ENCODE results near the gene GABRB1. TPM values are rescaled to one million over a fixed set of nuclear protein-coding genes. Genes with fewer than 3 reads are reported as not detected.

The GABRB1 gene
- total and polyA plus RNA-seq, 2 of the 8 experiments (the other 6 are each of a cell fraction or from before 2014, with no cell fraction given) = 0.22 to 0.38 TPM

DNA sequence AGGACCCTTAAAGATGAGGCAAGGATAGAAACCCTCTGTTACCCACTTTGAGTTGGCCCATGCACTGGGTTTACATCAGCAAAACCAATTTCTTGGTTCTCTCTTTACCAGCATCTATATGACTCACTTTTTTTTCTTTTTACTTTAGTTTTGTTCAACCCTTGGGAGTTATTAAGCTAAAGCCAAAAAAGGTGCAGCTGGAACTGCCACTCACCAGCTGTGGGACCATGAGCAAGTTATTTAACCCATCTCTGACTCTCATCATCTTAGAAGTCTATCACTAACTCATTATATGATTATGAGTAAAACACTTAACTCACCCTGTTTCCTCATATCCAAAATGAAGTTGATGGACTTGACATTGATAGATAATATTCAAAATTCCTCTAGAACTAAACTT is 53.4 kb downstream of the GABRB1 start (continued):
- TF ChIP-seq, protein P1, sequence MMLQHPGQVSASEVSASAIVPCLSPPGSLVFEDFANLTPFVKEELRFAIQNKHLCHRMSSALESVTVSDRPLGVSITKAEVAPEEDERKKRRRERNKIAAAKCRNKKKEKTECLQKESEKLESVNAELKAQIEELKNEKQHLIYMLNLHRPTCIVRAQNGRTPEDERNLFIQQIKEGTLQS (IDR thresholded peaks at IDR 0.05; ENCODE audit: insufficient read depth, low read depth, low read length) = no peak
- TF ChIP-seq NRF1 (IDR thresholded peaks at IDR 0.05; ENCODE audit: low read depth, low read length) (no peak), SIRT6 (IDR thresholded peaks at IDR 0.05; ENCODE audit: low read length) (no peak), SP2 (IDR thresholded peaks at IDR 0.05; ENCODE audit: low read length) (no peak)

Data from H1 (cell line).